Erythroblast (primary cell): Measurements from ENCODE around the gene TEAD1.

Experiments used
- DNase-seq, 2 experiments: peaks; one replicate each; lab custom pipeline; 2025; lab: John Stamatoyannopoulos, UW
- GATA1 ChIP-seq: IDR thresholded peaks from 2 replicates; pipeline ENCODE4 v1.6.1; 2011; ENCODE audit warnings: low read depth, mild to moderate bottlenecking, control low read depth, low read length, moderate library complexity
- POLR2A ChIP-seq: IDR thresholded peaks from 2 replicates; pipeline ENCODE4 v1.6.1; 2011; ENCODE audit warnings: mild to moderate bottlenecking, low read length

TEAD1 gene

DNA sequence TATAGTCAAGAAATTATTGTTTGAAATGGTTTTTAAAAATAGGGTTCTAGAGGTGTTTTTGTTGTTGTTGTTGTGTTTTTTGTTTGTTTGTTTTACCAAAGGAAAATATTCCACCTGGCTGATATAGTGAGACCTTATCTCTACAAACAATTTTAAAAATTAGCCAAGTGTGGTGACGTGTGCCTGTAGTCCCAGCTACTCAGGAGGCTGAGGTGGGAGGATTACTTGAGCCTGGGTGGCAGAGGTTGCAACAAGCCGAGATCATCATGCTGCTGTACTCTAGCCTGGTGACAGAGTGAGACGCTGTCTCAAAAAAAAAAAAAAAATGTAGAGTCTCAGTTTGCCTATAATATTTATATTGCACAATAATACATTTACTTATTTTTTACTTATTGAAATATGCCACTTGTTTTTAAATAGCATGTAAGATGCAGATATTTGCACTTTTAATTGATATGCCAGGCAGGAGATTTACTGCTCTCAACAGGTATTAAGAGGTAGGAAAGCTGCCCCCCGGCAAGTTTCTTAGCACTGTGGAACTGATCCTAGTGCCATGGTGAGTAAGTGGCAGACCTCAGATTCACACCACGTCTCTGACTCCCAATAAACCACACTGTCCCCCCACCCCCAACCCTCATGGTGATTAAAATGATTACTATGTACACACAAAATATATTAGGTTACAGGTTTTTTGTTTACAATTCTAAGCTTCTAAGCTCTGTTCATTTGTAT is 157.4 kb downstream of the TEAD1 start:
- DNase-seq = no peak
- no peak for TF ChIP-seq POLR2A
- no peak for TF ChIP-seq GATA1

- no peak for TF ChIP-seq GATA1
- no peak for TF ChIP-seq POLR2A
These were observed 158.4 kb downstream of the TEAD1 start for GRCh38 chr11:12832480-12833224.

DNA sequence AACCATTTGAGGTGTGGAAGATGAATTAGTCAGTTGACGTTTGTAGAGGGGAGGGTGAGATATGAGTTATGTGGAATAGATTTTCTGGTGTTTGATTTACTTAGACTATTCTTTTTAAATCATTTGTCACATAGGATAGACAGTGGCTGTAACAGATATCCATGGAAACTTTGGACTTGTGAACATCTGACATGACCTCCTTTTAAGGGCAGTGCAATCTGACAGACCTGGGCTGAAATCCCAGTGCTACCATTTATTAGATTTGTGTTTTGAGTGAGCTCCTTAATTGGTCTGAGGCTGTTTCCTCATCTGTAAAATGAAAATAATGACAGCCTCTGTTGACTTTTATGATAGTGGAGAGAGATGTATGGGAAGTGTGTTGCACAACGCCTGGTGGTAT is 159.9 kb downstream of the TEAD1 start:
- DNase-seq = no peak
- TF ChIP-seq GATA1 = no peak
- no peak for TF ChIP-seq POLR2A

More at GRCh38 chr11:12832480-12833224, 158.4 kb downstream of the TEAD1 start:
- DNase-seq = no peak

- DNase-seq = no peak
- TF ChIP-seq GATA1 (no peak), POLR2A (no peak)
These were observed 160.4 kb downstream of the TEAD1 start for GRCh38 chr11:12834630-12835029.

GRCh38 chr11:12835286-12835685 is 161.1 kb downstream of the TEAD1 start:
- no peak for DNase-seq
- no peak for TF ChIP-seq POLR2A
- no peak for TF ChIP-seq GATA1

DNA sequence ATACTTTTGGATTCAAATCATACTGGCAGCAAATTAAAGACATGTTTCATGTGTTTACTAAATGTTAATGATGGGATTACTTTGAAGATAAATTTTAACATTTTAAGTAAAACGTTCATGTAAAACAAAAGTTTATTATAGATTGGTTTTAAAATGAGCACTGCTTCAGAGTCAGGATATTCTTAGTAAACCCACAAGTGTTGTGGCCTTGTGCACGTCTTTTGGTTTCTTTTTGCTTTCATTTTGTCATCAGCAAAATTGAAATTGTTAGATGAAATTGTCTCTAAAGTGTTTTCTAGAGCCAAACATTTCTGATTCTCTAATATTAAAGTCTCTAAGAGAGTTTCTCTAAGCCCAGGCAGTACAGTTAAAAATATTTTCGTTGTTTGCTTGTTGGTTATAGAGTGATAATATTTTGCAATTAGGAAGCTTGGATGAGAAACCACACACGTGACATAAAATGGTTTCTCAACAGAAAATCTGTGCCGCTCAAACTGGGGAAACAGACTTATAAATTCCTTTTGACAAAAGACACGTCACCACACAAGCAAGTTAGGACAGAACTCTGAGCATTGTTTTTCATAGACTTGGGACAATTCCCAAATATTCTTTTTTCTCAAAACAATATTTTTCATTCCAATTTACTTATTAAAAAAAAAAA is 164.4 kb downstream of the TEAD1 start:
- TF ChIP-seq GATA1 = no peak
- no peak for TF ChIP-seq POLR2A
- no peak for DNase-seq

- DNase-seq = no peak
- TF ChIP-seq GATA1 (no peak), POLR2A (no peak)
These were observed 166.8 kb downstream of the TEAD1 start for GRCh38 chr11:12840871-12841660.

- DNase-seq = peak; percentile 9 to 16
- no peak for TF ChIP-seq POLR2A
- TF ChIP-seq GATA1 = no peak
These were observed 167.9 kb downstream of the TEAD1 start for GRCh38 chr11:12841946-12842630.

DNA sequence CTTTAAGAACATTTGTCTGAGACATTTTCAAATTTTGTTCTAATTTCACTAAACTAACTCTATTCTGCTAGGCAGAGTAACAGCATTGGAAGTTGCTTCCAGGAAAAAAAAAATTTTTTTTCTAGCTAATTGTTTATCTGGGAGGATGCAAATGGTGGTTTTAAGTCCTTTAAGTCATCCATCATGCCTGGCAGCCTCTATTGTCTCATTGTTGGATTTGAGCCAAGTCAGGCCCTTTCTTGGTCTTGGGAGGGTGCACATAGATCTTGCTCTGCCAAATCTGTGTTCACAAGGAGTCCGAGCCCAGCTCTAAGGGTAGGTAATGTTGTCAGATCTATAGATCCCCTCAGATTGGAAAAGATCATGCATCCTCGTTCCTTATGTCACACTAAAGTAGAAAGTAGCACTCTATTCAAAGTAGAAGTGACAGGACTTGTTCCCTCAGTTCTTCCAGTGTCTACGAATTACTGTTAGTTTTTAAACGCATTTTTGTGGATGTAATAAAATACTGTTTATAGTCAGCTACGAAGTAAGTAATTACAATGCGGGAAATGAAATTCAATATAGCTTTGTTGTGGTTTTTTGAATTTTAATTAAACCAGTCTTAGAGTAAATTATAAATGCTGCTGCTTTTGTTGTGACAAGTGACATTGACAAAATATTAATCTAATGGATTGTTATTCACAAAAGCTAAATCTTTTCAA is 168.9 kb downstream of the TEAD1 start:
- DNase-seq = peak; percentile 54 to 72
- TF ChIP-seq POLR2A (no peak), GATA1 (no peak)

- no peak for DNase-seq
- no peak for TF ChIP-seq POLR2A
- no peak for TF ChIP-seq GATA1
These were observed 170.9 kb downstream of the TEAD1 start for GRCh38 chr11:12845163-12845562.

DNA sequence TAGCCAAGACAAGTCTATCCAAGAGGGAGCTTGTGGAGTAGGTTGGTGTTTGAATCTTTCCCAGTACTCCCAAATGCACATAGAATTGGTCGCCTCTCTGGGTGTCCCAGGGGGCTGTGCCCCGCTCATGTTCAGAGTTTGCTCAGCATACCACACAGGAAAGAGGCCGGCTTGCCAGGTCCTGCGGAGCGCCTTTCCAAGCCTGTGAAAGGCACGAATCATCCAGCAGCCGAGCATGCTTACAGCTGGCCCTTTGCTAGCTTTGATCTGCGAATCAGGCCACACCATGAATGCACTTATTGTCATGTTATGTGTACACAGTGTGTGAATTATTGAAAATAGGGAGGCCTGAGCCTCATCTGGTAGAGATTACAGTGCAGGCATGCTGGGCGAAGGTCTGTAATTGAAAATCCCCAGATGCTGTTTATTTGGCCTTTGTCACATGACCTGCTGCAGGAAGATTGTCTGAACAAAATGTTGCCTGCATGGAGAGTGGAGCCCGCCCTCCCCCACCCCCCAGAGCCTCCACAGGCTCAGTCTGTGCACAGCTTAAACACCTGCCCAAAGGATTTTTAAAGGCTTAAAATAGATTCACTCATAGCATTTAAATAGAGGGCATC is 171.6 kb downstream of the TEAD1 start:
- TF ChIP-seq GATA1 = no peak
- TF ChIP-seq POLR2A = no peak

GRCh38 chr11:12846786-12847615 is 172.8 kb downstream of the TEAD1 start:
- no peak for DNase-seq
- TF ChIP-seq POLR2A (no peak), GATA1 (no peak)

More for the DNA sequence above, 171.6 kb downstream of the TEAD1 start:
- no peak for DNase-seq
